Keratinocyte (primary cell): ENCODE results near the gene CSNK2A1.

ENCODE experiments used
- CTCF ChIP-seq, 3 experiments: IDR thresholded peaks in 1 of 3; conservative IDR thresholded peaks in 1 of 3; optimal IDR thresholded peaks in 1 of 3; 2 replicates in 2 of 3; 3 replicates in 1 of 3; pipeline versions ENCODE3 to v1.5.1; 2011; ENCODE audit warnings: low read length in 3 of 3, mild to moderate bottlenecking in 3 of 3, moderate library complexity in 2 of 3, control low read depth in 1 of 3, inconsistent platforms in 1 of 3; ENCODE audit not compliant: insufficient read depth in 2 of 3; ENCODE audit errors: extremely low read depth in 1 of 3
- EZH2 ChIP-seq: IDR thresholded peaks from one replicate; pipeline ENCODE4 v1.6.1; 2012; ENCODE audit warnings: inconsistent platforms, mild to moderate bottlenecking, low read length, moderate library complexity

- TF ChIP-seq CTCF (optimal IDR thresholded peaks at IDR 0.05 in 1 of 3, IDR thresholded peaks at IDR 0.05 in 1 of 3, conservative IDR thresholded peaks at IDR 0.05 in 1 of 3; ENCODE audit: extremely low read depth in 1 of 3, insufficient read depth in 2 of 3, low read length in 3 of 3) (no peak), EZH2 (no peak)
Observed at GRCh38 chr20:515696-516095, 27.9 kb downstream of the CSNK2A1 start.
